ENCODE data around the gene LRRC59.

The LRRC59 gene

GRCh38 chr17:50353600-50354195 is 43.6 kb downstream of the LRRC59 start:
- Mint-ChIP-seq H3K9me3 (no peaks in the 10 kb centered on the region), H3K27ac (no peak overlapping the region), H3K27me3 (ENCODE audit: low read depth) (no peaks in the 10 kb centered on the region)

GRCh38 chr17:50352693-50353599 is 44.4 kb downstream of the LRRC59 start:
- no peak overlapping the region for H3K4me3 Mint-ChIP-seq
- no peak overlapping the region for H3K27ac Mint-ChIP-seq
- no peaks in the 10 kb centered on the region for H3K27me3 Mint-ChIP-seq (ENCODE audit: low read depth)
- H3K36me3 Mint-ChIP-seq (ENCODE audit: low read depth) = peaks cover 31% of the 10 kb centered on the region
- H3K4me1 Mint-ChIP-seq = peaks cover 7% of the 10 kb centered on the region
- TF ChIP-seq CTCF (IDR thresholded peaks at IDR 0.05; ENCODE audit: unreplicated experiment in 3 of 3) = no peak
- no peaks in the 10 kb centered on the region for H3K9me3 Mint-ChIP-seq

More at GRCh38 chr17:50353600-50354195, 43.6 kb downstream of the LRRC59 start:
- H3K4me1 Mint-ChIP-seq = no peaks in the 10 kb centered on the region
- no peak overlapping the region for H3K4me3 Mint-ChIP-seq
- peaks cover 32% of the 10 kb centered on the region for H3K36me3 Mint-ChIP-seq (ENCODE audit: low read depth)
- no peak for TF ChIP-seq CTCF (IDR thresholded peaks at IDR 0.05; ENCODE audit: unreplicated experiment in 3 of 3)

DNA sequence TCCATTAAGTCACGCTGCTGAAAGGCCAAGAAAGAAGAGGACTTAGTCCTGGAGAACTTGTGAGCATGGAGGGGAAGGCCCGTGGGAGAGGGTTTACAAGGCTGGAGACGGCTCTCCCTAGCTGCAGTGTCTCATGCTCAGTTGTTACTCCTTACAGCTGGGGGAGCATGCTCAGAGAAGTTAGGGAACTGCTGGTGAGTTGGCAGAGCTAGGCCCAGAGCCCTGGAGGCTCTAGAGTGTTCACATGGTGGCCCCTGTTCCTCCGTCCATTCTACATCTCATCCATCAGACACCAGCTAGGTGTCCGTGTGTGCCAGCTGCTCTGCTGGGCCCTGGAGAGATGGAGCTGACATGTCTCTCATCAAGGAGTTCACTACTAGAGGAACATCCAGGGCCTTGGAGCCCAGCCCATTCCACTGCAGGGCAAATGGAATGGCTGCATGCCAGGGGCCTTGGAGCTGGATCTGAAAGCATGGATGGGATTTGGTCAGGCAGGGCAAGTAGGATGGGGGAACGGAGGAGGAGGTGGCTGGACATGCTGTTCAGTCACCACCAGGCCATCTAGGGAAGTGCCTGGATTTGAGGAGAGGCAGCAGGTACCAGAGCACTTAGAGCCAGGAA is 45.1 kb downstream of the LRRC59 start:
- Mint-ChIP-seq H3K27me3 (ENCODE audit: low read depth) (no peaks in the 10 kb centered on the region), H3K4me1 (peaks cover 15% of the 10 kb centered on the region), H3K9me3 (no peaks in the 10 kb centered on the region), H3K4me3 (no peak overlapping the region), H3K36me3 (ENCODE audit: low read depth) (peaks cover 28% of the 10 kb centered on the region), H3K27ac (no peak overlapping the region)
- no peak for TF ChIP-seq CTCF (IDR thresholded peaks at IDR 0.05; ENCODE audit: unreplicated experiment in 3 of 3)

GRCh38 chr17:50350733-50351132 is 46.6 kb downstream of the LRRC59 start:
- TF ChIP-seq CTCF (IDR thresholded peaks at IDR 0.05; ENCODE audit: unreplicated experiment in 3 of 3) = no peak
- peaks cover 22% of the 10 kb centered on the region for H3K4me1 Mint-ChIP-seq
- no peaks in the 10 kb centered on the region for H3K9me3 Mint-ChIP-seq
- peaks cover 3% of the 10 kb centered on the region for H3K27me3 Mint-ChIP-seq (ENCODE audit: low read depth)
- no peak overlapping the region for H3K27ac Mint-ChIP-seq
- no peak overlapping the region for H3K4me3 Mint-ChIP-seq
- H3K36me3 Mint-ChIP-seq (ENCODE audit: low read depth) = peaks cover 24% of the 10 kb centered on the region

GRCh38 chr17:50349243-50349600 is 48.1 kb downstream of the LRRC59 start:
- no peak for TF ChIP-seq CTCF (IDR thresholded peaks at IDR 0.05; ENCODE audit: unreplicated experiment in 3 of 3)
- Mint-ChIP-seq H3K9me3 (no peaks in the 10 kb centered on the region), H3K4me1 (peaks cover 30% of the 10 kb centered on the region), H3K27ac (peak overlapping the region in 1 of 3 experiments; percentile 19), H3K36me3 (ENCODE audit: low read depth) (peaks cover 18% of the 10 kb centered on the region), H3K4me3 (peak overlapping the region; percentile 68 to 76 (median 75)), H3K27me3 (ENCODE audit: low read depth) (peaks cover 3% of the 10 kb centered on the region)

All from nephron (organoid).